H9 (cell line): Measurements from ENCODE around the gene ABCC3. TPM values are rescaled to one million over a fixed set of nuclear protein-coding genes. Genes with fewer than 3 reads are reported as not detected.

Experiments
- DNase-seq: peaks from one replicate; pipeline ENCODE4 v3.0.0-alpha.2; 2017
- H2AFZ ChIP-seq: one replicate; pipeline ENCODE4 v1.6.1; 2013; ENCODE audit warnings: mild to moderate bottlenecking, low read length, control low read depth, moderate library complexity
- H2AK5ac ChIP-seq: 2 replicates; pipeline ENCODE4 v1.6.1; 2013; ENCODE audit warnings: low read length, control low read depth, mixed read lengths; ENCODE audit not compliant: insufficient read length
- H2BK120ac ChIP-seq: one replicate; pipeline ENCODE4 v1.6.1; 2013; ENCODE audit warnings: low read depth, mild to moderate bottlenecking, low read length, control low read depth, inconsistent platforms; ENCODE audit not compliant: poor library complexity, severe bottlenecking
- H2BK12ac ChIP-seq: 2 replicates; pipeline ENCODE4 v1.6.1; 2013; ENCODE audit warnings: low read length, control low read depth, mixed read lengths, low read depth; ENCODE audit not compliant: insufficient read length
- H2BK15ac ChIP-seq: 2 replicates; pipeline ENCODE4 v1.6.1; 2013; ENCODE audit warnings: low read depth, low read length, control low read depth
- H2BK20ac ChIP-seq: one replicate; pipeline ENCODE4 v1.6.1; 2013; ENCODE audit warnings: low read depth, mild to moderate bottlenecking, low read length, control low read depth, inconsistent platforms; ENCODE audit not compliant: poor library complexity, severe bottlenecking
- H2BK5ac ChIP-seq: 2 replicates; pipeline ENCODE4 v1.6.1; 2013; ENCODE audit warnings: low read length, control low read depth, mixed read lengths; ENCODE audit not compliant: insufficient read length
- H3K14ac ChIP-seq: 2 replicates; pipeline ENCODE4 v1.6.1; 2013; ENCODE audit warnings: low read length, control low read depth; ENCODE audit not compliant: insufficient read depth
- H3K18ac ChIP-seq: 2 replicates; pipeline ENCODE4 v1.6.1; 2013; ENCODE audit warnings: low read depth, mild to moderate bottlenecking, mixed read lengths, low read length, control low read depth; ENCODE audit not compliant: insufficient read length
- H3K23ac ChIP-seq: 2 replicates; pipeline ENCODE4 v1.6.1; 2013; ENCODE audit warnings: low read length, control low read depth, mixed read lengths, low read depth; ENCODE audit not compliant: insufficient read length
- H3K23me2 ChIP-seq: 2 replicates; pipeline ENCODE4 v1.6.1; 2013; ENCODE audit warnings: low read depth, mild to moderate bottlenecking, mixed read lengths, low read length, control low read depth; ENCODE audit not compliant: insufficient read length, poor library complexity, severe bottlenecking
- H3K27ac ChIP-seq: 2 replicates; pipeline ENCODE4 v1.5.1; 2013; ENCODE audit warnings: low read length, control low read depth, mixed read lengths, low read depth; ENCODE audit not compliant: insufficient read length
- H3K27me3 ChIP-seq: 2 replicates; pipeline ENCODE4 v1.6.1; 2013; ENCODE audit warnings: low read length, control low read depth, inconsistent platforms; ENCODE audit not compliant: insufficient read depth
- H3K4ac ChIP-seq: 2 replicates; pipeline ENCODE4 v1.6.1; 2013; ENCODE audit warnings: low read depth, mild to moderate bottlenecking, control low read depth, inconsistent platforms, low read length, moderate library complexity
- H3K4me1 ChIP-seq: 2 replicates; pipeline ENCODE4 v1.6.1; 2013; ENCODE audit warnings: low read length, control low read depth, inconsistent platforms; ENCODE audit not compliant: insufficient read depth
- H3K4me2 ChIP-seq: 2 replicates; pipeline ENCODE4 v1.6.1; 2013; ENCODE audit warnings: low read length, control low read depth, mixed read lengths; ENCODE audit not compliant: insufficient read length, insufficient read depth
- H3K56ac ChIP-seq: 2 replicates; pipeline ENCODE4 v1.6.1; 2013; ENCODE audit warnings: low read depth, mild to moderate bottlenecking, mixed read lengths, low read length, control low read depth; ENCODE audit not compliant: insufficient read length
- H3K79me1 ChIP-seq: 2 replicates; pipeline ENCODE4 v1.6.1; 2013; ENCODE audit warnings: low read depth, mild to moderate bottlenecking, moderate library complexity, low read length, control low read depth, inconsistent platforms; ENCODE audit not compliant: insufficient read depth, poor library complexity, severe bottlenecking
- H3K79me2 ChIP-seq: 2 replicates; pipeline ENCODE4 v1.6.1; 2013; ENCODE audit warnings: low read length, control low read depth, inconsistent platforms; ENCODE audit not compliant: insufficient read depth
- H3K9ac ChIP-seq: 2 replicates; pipeline ENCODE4 v1.6.1; 2013; ENCODE audit warnings: low read length, control low read depth, mixed read lengths; ENCODE audit not compliant: insufficient read length; ENCODE audit errors: extremely low read depth
- H3K9me3 ChIP-seq: one replicate; pipeline ENCODE4 v1.6.1; 2013; ENCODE audit warnings: low read depth, low read length, inconsistent platforms; ENCODE audit not compliant: control insufficient read depth
- H3T11ph ChIP-seq: one replicate; pipeline ENCODE4 v1.6.1; 2013; ENCODE audit warnings: mild to moderate bottlenecking, low read length, control low read depth, inconsistent platforms
- H4K20me1 ChIP-seq: one replicate; pipeline ENCODE4 v1.6.1; 2013; ENCODE audit not compliant: control insufficient read depth, insufficient read length, insufficient read depth
- H4K5ac ChIP-seq: 2 replicates; pipeline ENCODE4 v1.6.1; 2013; ENCODE audit warnings: low read depth, mild to moderate bottlenecking, mixed read lengths, low read length, control low read depth; ENCODE audit not compliant: insufficient read length
- H4K8ac ChIP-seq: replicated peaks from 2 replicates; pipeline ENCODE4 v1.6.1; 2013; ENCODE audit warnings: low read length, control low read depth, mixed read lengths, low read depth; ENCODE audit not compliant: insufficient read length
- H4K91ac ChIP-seq: 2 replicates; pipeline ENCODE4 v1.6.1; 2013; ENCODE audit warnings: low read depth, mild to moderate bottlenecking, moderate library complexity, mixed read lengths, low read length, control low read depth; ENCODE audit not compliant: insufficient read length
- H3K27ac Mint-ChIP-seq, 3 experiments: 2 replicates in 2 of 3; 3 replicates in 1 of 3; pipeline ENCODE4 v1.8.0; 2020 to 2021; ENCODE audit warnings: mixed read lengths in 3 of 3, mild to moderate bottlenecking in 1 of 3, moderate library complexity in 1 of 3
- H3K27me3 Mint-ChIP-seq: 2 replicates; pipeline ENCODE4 v1.8.0; 2021; ENCODE audit warnings: low read depth, mild to moderate bottlenecking, moderate library complexity, mixed read lengths
- H3K36me3 Mint-ChIP-seq, 3 experiments: 2 replicates in 2 of 3; 3 replicates in 1 of 3; pipeline ENCODE4 v1.8.0; 2020 to 2021; ENCODE audit warnings: low read depth in 3 of 3, mixed read lengths in 3 of 3; ENCODE audit not compliant: insufficient read depth in 1 of 3
- H3K4me1 Mint-ChIP-seq, 2 experiments: 2 replicates each; pipeline ENCODE4 v1.8.0; 2020; ENCODE audit warnings: mixed read lengths in 2 of 2
- H3K4me3 Mint-ChIP-seq, 2 experiments: 2 replicates in 1 of 2; 3 replicates in 1 of 2; pipeline ENCODE4 v1.8.0; 2020 to 2021; ENCODE audit warnings: mild to moderate bottlenecking in 2 of 2, mixed read lengths in 2 of 2, moderate library complexity in 1 of 2
- H3K9me3 Mint-ChIP-seq, 2 experiments: 2 replicates in 1 of 2; 3 replicates in 1 of 2; pipeline ENCODE4 v1.8.0; 2020; ENCODE audit warnings: mild to moderate bottlenecking in 2 of 2, mixed read lengths in 2 of 2, moderate library complexity in 1 of 2
- CTCF ChIP-seq: fragments of 200-600 bp; sonication (generic); conservative IDR thresholded peaks from 3 replicates; pipeline ENCODE4 v1.8.0; 2021; ENCODE audit warnings: antibody characterized with exemption, mild to moderate bottlenecking
- WGBS: extraction: QIAGEN DNeasy Blood & Tissue Kit; methylation state at CpG from one replicate; pipeline ENCODE4 v1.1.7; 2013; ENCODE audit warnings: missing lambda C conversion rate, low lambda C conversion rate, mixed read lengths; ENCODE audit not compliant: insufficient read length; ENCODE audit errors: extremely low coverage; 5-methylcytosine and 5-hydroxymethylcytosine counted together
- total RNA-seq: library from RNA; stranded (reverse); gene quantifications from 2 replicates; pipeline ENCODE4 v1.2.1, GENCODE V29; 2021

Gene ABCC3
- total RNA-seq, 1 experiment from 2014 or later: 0.31 TPM

GRCh38 chr17:50633683-50634082 lies 998 bp upstream of the ABCC3 start:
- no peak for TF ChIP-seq CTCF
- no peak overlapping the region for H4K8ac ChIP-seq
- no peak overlapping the region for H3T11ph ChIP-seq
- H3K27me3 ChIP-seq: peaks cover 23% of the 10 kb centered on the region; the same call in 1 of the 2 replicates
- no peak overlapping the region for H3K9ac ChIP-seq
- H2BK12ac ChIP-seq: no peak overlapping the region
- no CpG with 5 or more reads among the region's 9 CpGs for whole genome bisulfite sequencing
- H3K4me2 ChIP-seq: no peak overlapping the region
- no peak overlapping the region for H3K56ac ChIP-seq
- H3K27ac ChIP-seq: no peak overlapping the region
- no peak overlapping the region for H2BK120ac ChIP-seq
- no peaks in the 10 kb centered on the region for H3K9me3 ChIP-seq
- DNase-seq: no peak
- no peak overlapping the region for H3K18ac ChIP-seq
- H3K9me3 Mint-ChIP-seq: no peaks in the 10 kb centered on the region
- H3K4me3 Mint-ChIP-seq: peak overlapping the region in 1 of 2 experiments; percentile 54; a peak in 3 of 5 replicates
- H3K27me3 Mint-ChIP-seq: peaks cover 71% of the 10 kb centered on the region
- H3K4me1 Mint-ChIP-seq: peaks cover 7 to 27% of the 10 kb centered on the region in 2 experiments
- no peaks in the 10 kb centered on the region for H3K36me3 Mint-ChIP-seq
- no peak overlapping the region for H3K4ac ChIP-seq
- no peak overlapping the region for H3K27ac Mint-ChIP-seq
- no peaks in the 10 kb centered on the region for H4K20me1 ChIP-seq
- H3K23ac ChIP-seq: no peak overlapping the region
- no peak overlapping the region for H2BK15ac ChIP-seq
- H2BK20ac ChIP-seq: no peak overlapping the region
- no peak overlapping the region for H3K14ac ChIP-seq
- peaks cover 9% of the 10 kb centered on the region for H3K23me2 ChIP-seq
- H4K91ac ChIP-seq: no peak overlapping the region
- H2AK5ac ChIP-seq: no peak overlapping the region
- H3K4me1 ChIP-seq: no peaks in the 10 kb centered on the region
- H3K79me2 ChIP-seq: no peaks in the 10 kb centered on the region
- no peak overlapping the region for H2BK5ac ChIP-seq
- no peak overlapping the region for H4K5ac ChIP-seq
- no peaks in the 10 kb centered on the region for H3K79me1 ChIP-seq
- H2AFZ ChIP-seq: no peak overlapping the region
